HepG2 (cell line): ENCODE measurements around the gene TIGD6. TPM values are rescaled to one million over a fixed set of nuclear protein-coding genes. Genes with fewer than 3 reads are reported as not detected.

Experiments used
- HDAC2 ChIP-seq: sonication (generic); formaldehyde crosslinking; IDR thresholded peaks from 2 replicates; pipeline ENCODE4 v1.4.0; 2020; ENCODE audit warnings: missing genetic modification reagents
- RARA ChIP-seq: IDR thresholded peaks from 2 replicates; pipeline ENCODE4 v1.6.1; 2016; ENCODE audit warnings: missing genetic modification reagents, missing compliant biosample characterization
- RELA ChIP-seq: sonication (generic); formaldehyde crosslinking; IDR thresholded peaks from 2 replicates; pipeline ENCODE4 v1.4.0; 2020; ENCODE audit warnings: missing genetic modification reagents
- ZNF263 ChIP-seq: sonication (generic); formaldehyde crosslinking; IDR thresholded peaks from 2 replicates; pipeline ENCODE4 v1.4.0; 2020; ENCODE audit warnings: missing genetic modification reagents
- ZNF331 ChIP-seq: sonication (generic); formaldehyde crosslinking; IDR thresholded peaks from 2 replicates; pipeline ENCODE4 v1.4.0; 2020; ENCODE audit warnings: missing genetic modification reagents
- polyA plus RNA-seq, 8 experiments: library from polyadenylated mRNA; depleted of rRNA in 3 of 8; stranded (reverse) in 7 of 8; unstranded in 1 of 8; fragments of >200 nt; fragmentation: Illumina TruSeq in 4 of 8; extraction: Trizol in 4 of 8; gene quantifications; 2 replicates each; pipeline versions ENCODE4 v1.2.1 to v1.2.3, GENCODE V29; 2011 to 2016; ENCODE audit warnings: low read depth in 4 of 8, missing spikeins in 1 of 8, mixed read lengths in 1 of 8; ENCODE audit not compliant: insufficient read depth in 1 of 8
- total RNA-seq, 5 experiments: library from RNA; depleted of rRNA; stranded (reverse); fragments of >200 nt; fragmentation: Illumina TruSeq; extraction: Trizol; gene quantifications; 2 replicates each; pipeline ENCODE4 v1.2.3, GENCODE V29; 2016; ENCODE audit warnings: low read depth in 1 of 5
- TF ChIP-seq, protein P1 (sequence below): sonication (generic); formaldehyde crosslinking; IDR thresholded peaks from 2 replicates; pipeline ENCODE4 v1.5.0; 2020; ENCODE audit warnings: mild to moderate bottlenecking, missing genetic modification reagents, borderline replicate concordance

The TIGD6 gene
- total and polyA plus RNA-seq, 2 of the 13 experiments (the other 11 are each of a cell fraction or from before 2014, with no cell fraction given): 2.1 to 2.9 TPM

GRCh38 chr5:150009671-150010387 is 9.4 kb upstream of the TIGD6 start (continued):
- no peak for TF ChIP-seq ZNF331 (CRISPR knock-in tag)
- no peak for TF ChIP-seq HDAC2
- TF ChIP-seq, protein P1, sequence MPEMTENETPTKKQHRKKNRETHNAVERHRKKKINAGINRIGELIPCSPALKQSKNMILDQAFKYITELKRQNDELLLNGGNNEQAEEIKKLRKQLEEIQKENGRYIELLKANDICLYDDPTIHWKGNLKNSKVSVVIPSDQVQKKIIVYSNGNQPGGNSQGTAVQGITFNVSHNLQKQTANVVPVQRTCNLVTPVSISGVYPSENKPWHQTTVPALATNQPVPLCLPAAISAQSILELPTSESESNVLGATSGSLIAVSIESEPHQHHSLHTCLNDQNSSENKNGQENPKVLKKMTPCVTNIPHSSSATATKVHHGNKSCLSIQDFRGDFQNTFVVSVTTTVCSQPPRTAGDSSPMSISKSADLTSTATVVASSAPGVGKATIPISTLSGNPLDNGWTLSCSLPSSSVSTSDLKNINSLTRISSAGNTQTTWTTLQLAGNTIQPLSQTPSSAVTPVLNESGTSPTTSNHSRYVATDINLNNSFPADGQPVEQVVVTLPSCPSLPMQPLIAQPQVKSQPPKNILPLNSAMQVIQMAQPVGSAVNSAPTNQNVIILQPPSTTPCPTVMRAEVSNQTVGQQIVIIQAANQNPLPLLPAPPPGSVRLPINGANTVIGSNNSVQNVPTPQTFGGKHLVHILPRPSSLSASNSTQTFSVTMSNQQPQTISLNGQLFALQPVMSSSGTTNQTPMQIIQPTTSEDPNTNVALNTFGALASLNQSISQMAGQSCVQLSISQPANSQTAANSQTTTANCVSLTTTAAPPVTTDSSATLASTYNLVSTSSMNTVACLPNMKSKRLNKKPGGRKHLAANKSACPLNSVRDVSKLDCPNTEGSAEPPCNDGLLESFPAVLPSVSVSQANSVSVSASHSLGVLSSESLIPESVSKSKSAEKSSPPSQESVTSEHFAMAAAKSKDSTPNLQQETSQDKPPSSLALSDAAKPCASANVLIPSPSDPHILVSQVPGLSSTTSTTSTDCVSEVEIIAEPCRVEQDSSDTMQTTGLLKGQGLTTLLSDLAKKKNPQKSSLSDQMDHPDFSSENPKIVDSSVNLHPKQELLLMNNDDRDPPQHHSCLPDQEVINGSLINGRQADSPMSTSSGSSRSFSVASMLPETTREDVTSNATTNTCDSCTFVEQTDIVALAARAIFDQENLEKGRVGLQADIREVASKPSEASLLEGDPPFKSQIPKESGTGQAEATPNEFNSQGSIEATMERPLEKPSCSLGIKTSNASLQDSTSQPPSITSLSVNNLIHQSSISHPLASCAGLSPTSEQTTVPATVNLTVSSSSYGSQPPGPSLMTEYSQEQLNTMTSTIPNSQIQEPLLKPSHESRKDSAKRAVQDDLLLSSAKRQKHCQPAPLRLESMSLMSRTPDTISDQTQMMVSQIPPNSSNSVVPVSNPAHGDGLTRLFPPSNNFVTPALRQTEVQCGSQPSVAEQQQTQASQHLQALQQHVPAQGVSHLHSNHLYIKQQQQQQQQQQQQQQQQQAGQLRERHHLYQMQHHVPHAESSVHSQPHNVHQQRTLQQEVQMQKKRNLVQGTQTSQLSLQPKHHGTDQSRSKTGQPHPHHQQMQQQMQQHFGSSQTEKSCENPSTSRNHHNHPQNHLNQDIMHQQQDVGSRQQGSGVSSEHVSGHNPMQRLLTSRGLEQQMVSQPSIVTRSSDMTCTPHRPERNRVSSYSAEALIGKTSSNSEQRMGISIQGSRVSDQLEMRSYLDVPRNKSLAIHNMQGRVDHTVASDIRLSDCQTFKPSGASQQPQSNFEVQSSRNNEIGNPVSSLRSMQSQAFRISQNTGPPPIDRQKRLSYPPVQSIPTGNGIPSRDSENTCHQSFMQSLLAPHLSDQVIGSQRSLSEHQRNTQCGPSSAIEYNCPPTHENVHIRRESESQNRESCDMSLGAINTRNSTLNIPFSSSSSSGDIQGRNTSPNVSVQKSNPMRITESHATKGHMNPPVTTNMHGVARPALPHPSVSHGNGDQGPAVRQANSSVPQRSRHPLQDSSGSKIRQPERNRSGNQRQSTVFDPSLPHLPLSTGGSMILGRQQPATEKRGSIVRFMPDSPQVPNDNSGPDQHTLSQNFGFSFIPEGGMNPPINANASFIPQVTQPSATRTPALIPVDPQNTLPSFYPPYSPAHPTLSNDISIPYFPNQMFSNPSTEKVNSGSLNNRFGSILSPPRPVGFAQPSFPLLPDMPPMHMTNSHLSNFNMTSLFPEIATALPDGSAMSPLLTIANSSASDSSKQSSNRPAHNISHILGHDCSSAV (CRISPR knock-in tag): no peak
- TF ChIP-seq ZNF263 (CRISPR knock-in tag): no peak
- TF ChIP-seq RELA: no peak
- TF ChIP-seq RARA (CRISPR knock-in tag): no peak
